Sigmoid colon (tissue), 7 donors: Measurements from ENCODE around the gene CDCA3. TPM values are rescaled to one million over a fixed set of nuclear protein-coding genes. Genes with fewer than 3 reads are reported as not detected.

Experiments used
- DNase-seq: peaks from one replicate; pipeline ENCODE4 v3.0.0-alpha.2; 2019
- H3K27ac ChIP-seq, 4 donors: fragments of 200-600 bp; sonication (generic); one replicate each; pipeline ENCODE4 v1.5.1; 2016 to 2019; ENCODE audit warnings: mild to moderate bottlenecking in 1 of 4
- H3K27me3 ChIP-seq, 3 donors: fragments of 200-600 bp; sonication (generic); one replicate each; pipeline ENCODE4 v1.5.1; 2019; ENCODE audit warnings: mild to moderate bottlenecking in 1 of 3
- H3K36me3 ChIP-seq, 4 donors: fragments of 200-600 bp; sonication (generic); one replicate each; pipeline ENCODE4 v1.5.1; 2016 to 2019
- H3K4me1 ChIP-seq, 4 donors: fragments of 200-600 bp; sonication (generic); one replicate each; pipeline ENCODE4 v1.5.1; 2017 to 2019
- H3K4me3 ChIP-seq, 4 donors: fragments of 200-600 bp; sonication (generic); one replicate each; pipeline ENCODE4 v1.5.1; 2017 to 2019; ENCODE audit warnings: mild to moderate bottlenecking in 2 of 4, moderate library complexity in 1 of 4
- H3K9me3 ChIP-seq, 4 donors: fragments of 200-600 bp in 3 of 4; sonication (generic) in 3 of 4; one replicate each; pipeline versions ENCODE4 v1.5.1 to v1.6.1; 2013 to 2019
- CTCF ChIP-seq, 4 experiments: fragments of 450-650 bp in 3 of 4; fragments of 200-600 bp in 1 of 4; IDR thresholded peaks; one replicate each; pipeline ENCODE4 v1.5.1; 2016 to 2019; ENCODE audit warnings: antibody characterized with exemption in 4 of 4, mild to moderate bottlenecking in 3 of 4, moderate library complexity in 2 of 4
- EP300 ChIP-seq, 4 donors: sonication (generic); formaldehyde crosslinking; IDR thresholded peaks; one replicate each; pipeline ENCODE4 v1.6.1; 2017; ENCODE audit warnings: antibody characterized with exemption in 4 of 4
- POLR2A ChIP-seq, 2 donors: fragments of 450-650 bp; IDR thresholded peaks; one replicate each; pipeline ENCODE4 v1.6.1; 2016; ENCODE audit warnings: antibody characterized with exemption in 2 of 2, mild to moderate bottlenecking in 2 of 2, moderate library complexity in 2 of 2
- POLR2AphosphoS5 ChIP-seq, 4 donors: sonication (generic); formaldehyde crosslinking; IDR thresholded peaks; one replicate each; pipeline ENCODE4 v1.6.1; 2017; ENCODE audit warnings: antibody characterized with exemption in 4 of 4
- WGBS, 2 donors: extraction: QIAGEN DNeasy Blood & Tissue Kit; methylation state at CpG; one replicate each; pipeline ENCODE4 v1.1.7; 2013; 5-methylcytosine and 5-hydroxymethylcytosine counted together
- intact Hi-C: fragments of 100-400 bp; cut with DNase I; formaldehyde crosslinking; loops from one replicate; pipeline ENCODE4 v1.15.1; 2023
- polyA plus RNA-seq, 3 donors: library from polyadenylated mRNA; stranded (reverse); fragments of 200-250 nt; gene quantifications; one replicate each; pipeline ENCODE4 v1.2.3, GENCODE V29; 2013
- total RNA-seq, 4 donors: library from RNA; depleted of rRNA; stranded (reverse); fragments of >200 nt; gene quantifications; one replicate each; pipeline ENCODE4 v1.1.0, GENCODE V29; 2016
- donor health status: healthy with polysubstance abuse.
- donor health status: Bipolar disorder and iron deficiency.
- donor health status: healthy.

The CDCA3 gene
- total and polyA plus RNA-seq, 7 donors = 0.33 to 31.2 (median 2.8) TPM

GRCh38 chr12:6842075-6842474 is 9.0 kb downstream of the CDCA3 start:
- WGBS, 2 donors = 31 to 75% methylated on average over 4 of the region's 4 CpGs
- Histone ChIP-seq H3K27me3 (no peaks in the 10 kb centered on the region), H3K36me3 (peaks cover 0 to 59% (median 6%) of the 10 kb centered on the region in 4 donors), H3K4me1 (no peaks in the 10 kb centered on the region), H3K9me3 (no peaks in the 10 kb centered on the region), H3K27ac (no peak overlapping the region), H3K4me3 (no peak overlapping the region)
- intact Hi-C loops = no loop called here
- TF ChIP-seq EP300 (IDR thresholded peaks at IDR 0.05) (no peak), POLR2AphosphoS5 (IDR thresholded peaks at IDR 0.05) (no peak), POLR2A (IDR thresholded peaks at IDR 0.05) (no peak), CTCF (IDR thresholded peaks at IDR 0.05) (no peak)
- no peak for DNase-seq

GRCh38 chr12:6840761-6841515 is 10.1 kb downstream of the CDCA3 start, which contains the start of gene GNB3:
GNB3 (plus strand) TSS chr12:6840925; CDS start chr12:6841288, 363 bp downstream.
- no peak for TF ChIP-seq POLR2A (IDR thresholded peaks at IDR 0.05)
- no peak for TF ChIP-seq POLR2AphosphoS5 (IDR thresholded peaks at IDR 0.05)
- no peak for TF ChIP-seq CTCF (IDR thresholded peaks at IDR 0.05)
- TF ChIP-seq EP300 (IDR thresholded peaks at IDR 0.05) = no peak
- intact Hi-C loops = no loop called here
- Histone ChIP-seq H3K27me3 (no peaks in the 10 kb centered on the region), H3K9me3 (no peaks in the 10 kb centered on the region), H3K27ac (no peak within 1 kb of the TSS), H3K4me1 (no peaks in the 10 kb centered on the region), H3K4me3 (no peak within 1 kb of the TSS), H3K36me3 (peaks cover 0 to 57% (median 7%) of the 10 kb centered on the region in 4 donors)
- no peak for DNase-seq
- WGBS, 2 donors = 71 to 77% methylated on average over 24 of the region's 24 CpGs

GRCh38 chr12:6840330-6840729 is 10.8 kb downstream of the CDCA3 start:
- H3K4me1 ChIP-seq = no peaks in the 10 kb centered on the region
- H3K27me3 ChIP-seq = no peaks in the 10 kb centered on the region
- intact Hi-C loops = no loop called here
- WGBS, 2 donors = 78 to 91% methylated on average over 1 of the region's 1 CpG
- H3K27ac ChIP-seq = no peak overlapping the region
- TF ChIP-seq POLR2A (IDR thresholded peaks at IDR 0.05) (no peak), POLR2AphosphoS5 (IDR thresholded peaks at IDR 0.05) (no peak), CTCF (IDR thresholded peaks at IDR 0.05) (no peak), EP300 (IDR thresholded peaks at IDR 0.05) (no peak)
- no peaks in the 10 kb centered on the region for H3K9me3 ChIP-seq
- peaks cover 0 to 51% (median 4%) of the 10 kb centered on the region in 4 donors for H3K36me3 ChIP-seq
- DNase-seq = no peak
- no peak overlapping the region for H3K4me3 ChIP-seq

GRCh38 chr12:6839482-6840201 is 11.4 kb downstream of the CDCA3 start:
- no peak for DNase-seq

More at GRCh38 chr12:6839482-6840201, 11.4 kb downstream of the CDCA3 start:
- Histone ChIP-seq H3K27me3 (no peaks in the 10 kb centered on the region), H3K36me3 (peaks cover 0 to 47% (median 2%) of the 10 kb centered on the region in 4 donors), H3K9me3 (no peaks in the 10 kb centered on the region), H3K27ac (no peak overlapping the region), H3K4me1 (no peaks in the 10 kb centered on the region), H3K4me3 (no peak overlapping the region)
- 68 to 74% methylated on average over 10 of the region's 10 CpGs for WGBS, 2 donors
- TF ChIP-seq CTCF (IDR thresholded peaks at IDR 0.05) = no peak
- TF ChIP-seq POLR2A (IDR thresholded peaks at IDR 0.05) = no peak
- TF ChIP-seq POLR2AphosphoS5 (IDR thresholded peaks at IDR 0.05) = no peak
- TF ChIP-seq EP300 (IDR thresholded peaks at IDR 0.05) = no peak
- intact Hi-C loops = no loop called here
